Uterus (tissue), 2 donors: Measurements from ENCODE around the gene PRRX2.

Experiments
- CTCF ChIP-seq, 4 experiments: fragments of 200-600 bp in 2 of 4; fragments of 450-650 bp in 2 of 4; sonication (generic) in 2 of 4; IDR thresholded peaks; one replicate each; pipeline ENCODE4 v1.5.1; 2016 to 2019; ENCODE audit warnings: antibody characterized with exemption in 4 of 4, mild to moderate bottlenecking in 2 of 4, moderate library complexity in 1 of 4
- POLR2A ChIP-seq, 2 donors: fragments of 450-650 bp; IDR thresholded peaks; one replicate each; pipeline ENCODE4 v1.6.1; 2016; ENCODE audit warnings: antibody characterized with exemption in 2 of 2, mild to moderate bottlenecking in 1 of 2, moderate library complexity in 1 of 2

- no peak for TF ChIP-seq CTCF (IDR thresholded peaks at IDR 0.05)
- TF ChIP-seq POLR2A (IDR thresholded peaks at IDR 0.05) = no peak
Measured at GRCh38 chr9:129692534-129692933, 27.1 kb downstream of the PRRX2 start.
